COLO829 (cell line): ENCODE measurements around the gene IFIT1B.
"Not testable (repeated sequence)": the region's sequence is repeated elsewhere in the genome, so short reads cannot be mapped to it uniquely, and the experiment has no call there.

ENCODE experiments used
- DNase-seq: peaks from one replicate; pipeline ENCODE4 v3.0.0; 2012; ENCODE audit warnings: low spot score

IFIT1B gene

DNA sequence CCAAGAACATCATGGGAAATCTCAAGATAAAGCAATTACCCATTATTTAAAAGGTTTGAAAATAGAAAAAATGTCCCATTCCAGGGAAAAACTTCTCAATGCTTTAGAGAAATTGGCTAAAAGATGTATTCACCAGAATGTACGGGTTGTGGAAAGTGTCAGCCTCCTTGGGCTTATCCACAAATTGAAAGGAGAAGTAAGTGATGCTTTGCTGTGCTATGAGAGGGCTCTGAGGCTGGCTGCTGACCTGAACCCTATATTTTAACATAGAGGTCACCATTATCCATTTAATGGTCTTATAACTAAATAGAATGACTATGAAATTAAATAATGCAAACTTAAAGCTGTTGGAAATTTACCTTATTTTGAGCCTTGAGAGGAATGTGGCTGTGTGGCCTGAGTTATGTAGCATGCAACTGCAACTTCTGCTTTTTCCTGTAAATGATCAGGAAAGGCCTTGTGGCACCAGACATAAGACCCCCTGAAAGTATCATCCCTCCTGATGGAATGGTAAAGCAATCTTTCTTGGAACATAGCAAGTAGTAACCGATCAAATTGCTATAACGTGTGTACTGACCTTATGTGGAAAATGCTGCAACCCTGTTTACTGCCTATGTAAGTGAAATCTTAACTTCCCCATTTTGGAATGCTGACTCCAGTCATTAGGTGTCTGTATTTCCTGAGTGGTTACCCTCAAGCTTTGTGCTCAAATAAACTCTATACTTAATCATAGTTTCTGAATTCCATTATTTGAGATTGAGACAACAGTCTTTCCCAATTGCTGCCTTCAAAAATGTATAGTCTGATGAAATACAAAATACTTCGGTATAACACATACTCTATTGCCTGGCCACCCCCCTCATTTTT lies 6.9 kb downstream of the IFIT1B start:
- no peak for DNase-seq

DNA sequence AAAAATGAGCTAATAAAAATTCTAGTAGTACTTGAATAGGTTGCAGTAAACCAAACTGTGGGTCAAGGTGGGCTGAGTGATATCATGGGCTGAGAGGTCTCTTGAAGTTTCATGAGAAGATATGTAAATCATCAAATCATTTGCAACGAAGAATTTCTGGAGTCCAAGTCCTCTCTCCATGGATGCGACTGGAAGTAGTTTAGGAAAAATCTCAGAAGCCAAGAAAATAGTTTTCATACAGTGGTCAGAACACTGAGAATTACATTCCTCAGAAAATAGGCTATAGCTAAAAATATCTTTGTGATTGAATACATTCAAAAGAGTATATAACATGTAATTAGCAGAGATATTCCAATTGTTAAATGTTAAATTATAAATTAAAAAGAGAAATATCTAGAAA lies 10.9 kb downstream of the IFIT1B start:
- DNase-seq = no peak

DNA sequence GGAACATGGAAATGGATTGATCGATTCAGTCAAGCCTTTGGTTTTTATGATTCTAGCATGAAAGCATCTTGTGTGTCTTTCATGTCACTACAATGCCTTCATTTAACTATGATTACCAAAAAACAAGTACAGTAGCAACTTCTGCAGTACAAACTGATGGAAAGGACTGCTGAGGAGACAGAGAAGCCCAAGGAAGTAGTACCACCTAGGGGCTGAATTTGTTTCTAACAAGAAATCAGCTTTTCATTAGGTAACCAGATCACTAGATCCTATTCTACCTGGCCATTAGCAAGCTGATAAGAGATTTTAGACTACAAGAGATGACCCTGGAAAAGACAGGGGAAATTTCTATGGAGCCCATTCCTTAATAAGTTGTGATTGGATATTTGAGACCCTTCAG lies 11.4 kb downstream of the IFIT1B start:
- no peak for DNase-seq

DNA sequence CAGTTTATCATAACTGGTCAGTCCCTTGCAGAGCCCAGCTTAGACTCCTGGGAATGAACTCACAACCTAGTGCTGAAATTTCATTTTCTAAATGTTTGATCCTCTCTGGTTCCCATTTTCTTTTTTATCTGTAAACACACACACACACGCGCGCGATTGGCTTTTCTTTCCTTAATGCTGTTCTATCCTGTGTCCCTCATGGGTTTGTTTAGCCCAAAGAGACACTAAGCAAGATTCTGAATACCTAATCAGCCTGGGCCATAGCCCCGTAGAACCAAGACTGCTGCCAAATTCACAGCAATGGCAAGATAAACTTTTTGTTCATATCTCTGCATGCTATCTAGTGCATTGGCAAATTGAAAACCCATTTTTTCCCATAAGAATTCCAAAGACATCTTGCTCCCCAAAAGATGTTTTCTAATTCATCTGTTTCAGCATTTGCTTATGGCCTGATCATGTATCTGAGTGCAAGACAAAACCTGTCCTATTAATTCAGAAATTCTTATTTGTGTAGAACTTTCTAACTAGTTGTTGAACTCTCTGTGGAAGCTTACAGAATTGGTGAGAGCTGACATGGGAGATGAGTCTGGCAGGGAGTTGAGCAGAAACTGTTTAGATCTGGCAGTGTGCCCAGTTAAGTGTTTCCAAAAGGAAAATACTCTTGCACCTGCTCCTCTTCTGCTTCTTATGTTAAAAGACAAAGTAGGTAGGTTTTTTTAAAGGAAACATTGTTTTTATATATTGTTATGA lies 12.8 kb downstream of the IFIT1B start:
- DNase-seq = no peak

DNA sequence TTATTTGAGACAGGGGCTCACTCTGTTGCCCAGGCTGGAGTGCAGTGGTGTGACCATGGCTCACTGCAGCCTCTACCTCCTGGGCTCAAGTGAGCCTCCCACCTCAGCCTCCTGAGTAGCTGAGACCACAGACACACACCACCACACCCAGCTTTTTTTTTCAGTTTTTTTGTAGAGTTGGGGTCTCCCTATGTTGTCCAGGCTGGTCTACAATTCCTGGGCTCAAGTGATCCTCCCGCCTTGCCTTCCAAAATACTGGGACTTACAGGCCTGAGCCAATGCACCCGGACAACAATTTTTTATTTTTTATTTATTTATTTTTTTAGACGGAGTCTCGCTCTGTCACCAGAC lies 13.3 kb downstream of the IFIT1B start:
- not testable (repeated sequence) for DNase-seq

DNA sequence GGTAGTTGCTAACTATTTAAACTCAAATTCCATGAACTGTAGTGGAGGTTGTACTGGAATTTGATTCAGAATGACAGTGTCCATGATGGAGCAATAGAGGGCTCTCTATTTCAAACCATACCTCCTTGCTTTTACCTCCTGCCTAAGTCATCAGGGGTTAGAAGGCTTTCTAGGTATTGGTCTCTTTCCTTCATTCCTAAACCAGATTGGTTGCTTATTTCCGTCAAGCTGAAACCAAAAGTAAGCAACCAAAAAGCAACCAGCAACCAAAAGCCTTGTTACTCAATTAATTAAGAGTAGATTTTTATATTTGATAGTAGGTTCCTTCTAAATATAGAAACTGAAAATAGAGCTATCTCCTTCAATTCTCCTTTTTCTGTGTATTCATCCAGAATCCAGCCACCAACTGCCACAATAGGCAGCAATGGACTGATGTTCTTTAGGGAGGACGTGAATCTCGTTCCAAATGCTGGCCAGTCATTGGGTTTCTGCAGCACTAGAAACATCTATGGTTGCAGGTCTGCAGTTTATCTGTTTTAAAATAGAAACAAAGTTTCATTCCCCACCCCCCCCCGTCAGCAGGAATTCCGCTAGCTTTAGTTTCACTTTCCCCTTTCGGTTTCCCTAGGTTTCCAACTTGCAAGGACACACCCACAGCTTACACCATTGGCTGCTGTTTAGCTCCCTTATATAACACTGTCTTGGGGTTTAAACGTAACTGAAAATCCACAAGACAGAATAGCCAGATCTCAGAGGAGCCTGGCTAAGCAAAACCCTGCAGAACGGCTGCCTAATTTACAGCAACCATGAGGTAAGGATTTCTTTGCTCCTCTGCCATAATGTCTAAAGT lies 14.3 kb downstream of the IFIT1B start, which contains the start of gene IFIT1:
IFIT1 (plus strand) TSS at position 717 of the 850 bp plus-strand sequence; CDS start at position 807, 90 bp downstream.
- peak; percentile 71 for DNase-seq

DNA sequence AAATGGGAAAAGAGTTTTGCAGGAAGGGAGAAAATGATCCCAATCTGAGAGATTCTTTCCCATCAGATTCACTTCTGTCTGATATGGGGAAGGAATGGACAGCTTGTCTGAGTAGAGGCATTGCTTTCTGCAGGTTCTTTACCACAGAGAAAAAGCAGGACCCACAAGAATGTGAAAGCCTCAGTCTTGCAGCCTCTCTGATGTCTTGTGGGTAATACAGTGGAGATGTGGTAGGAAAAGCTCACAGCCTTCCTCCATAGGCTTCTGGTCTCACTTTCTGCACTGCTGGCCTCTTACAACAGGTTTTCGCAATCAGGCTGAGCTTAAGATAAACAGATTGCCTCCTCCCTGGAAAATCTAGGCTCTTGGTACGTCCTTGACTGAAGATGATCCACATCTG lies 15.1 kb downstream of the IFIT1B start:
- DNase-seq = no peak

DNA sequence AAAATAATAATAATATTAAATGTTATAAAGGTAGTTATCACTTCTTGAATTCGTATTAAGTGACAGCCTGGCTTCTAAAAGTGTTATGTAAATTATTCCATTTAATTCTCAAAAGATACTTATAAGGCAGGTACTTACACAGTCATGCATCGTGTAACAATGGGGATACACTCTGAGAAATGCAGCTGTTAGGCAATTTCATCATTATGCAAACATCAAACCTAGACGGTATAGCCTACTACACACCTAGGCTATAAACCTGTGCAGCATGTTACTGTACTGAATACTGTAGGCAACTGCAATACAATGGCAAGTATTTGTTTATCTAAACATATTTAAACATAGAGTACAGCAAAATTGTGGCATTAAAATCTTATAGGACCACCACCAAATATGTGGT lies 16.0 kb downstream of the IFIT1B start:
- DNase-seq = no peak

DNA sequence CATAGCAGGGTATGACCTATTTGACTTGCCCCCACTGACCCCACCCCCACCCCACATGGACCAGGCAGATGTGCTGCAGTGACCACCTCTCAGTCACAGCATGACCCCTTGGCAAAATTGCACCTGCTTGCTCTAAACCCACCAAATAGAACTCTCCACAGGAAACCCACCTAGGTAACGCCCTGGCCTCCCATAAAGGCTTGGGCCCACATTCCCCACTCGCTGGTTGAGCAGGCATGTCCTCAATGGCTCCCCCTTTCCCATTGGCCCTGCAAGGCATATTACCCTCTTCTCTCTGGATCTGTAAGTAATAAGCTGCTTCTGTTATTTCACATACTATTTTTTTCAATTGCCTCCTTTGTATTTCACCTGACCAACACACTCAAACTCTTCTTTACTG lies 17.3 kb downstream of the IFIT1B start:
- DNase-seq = no peak

DNA sequence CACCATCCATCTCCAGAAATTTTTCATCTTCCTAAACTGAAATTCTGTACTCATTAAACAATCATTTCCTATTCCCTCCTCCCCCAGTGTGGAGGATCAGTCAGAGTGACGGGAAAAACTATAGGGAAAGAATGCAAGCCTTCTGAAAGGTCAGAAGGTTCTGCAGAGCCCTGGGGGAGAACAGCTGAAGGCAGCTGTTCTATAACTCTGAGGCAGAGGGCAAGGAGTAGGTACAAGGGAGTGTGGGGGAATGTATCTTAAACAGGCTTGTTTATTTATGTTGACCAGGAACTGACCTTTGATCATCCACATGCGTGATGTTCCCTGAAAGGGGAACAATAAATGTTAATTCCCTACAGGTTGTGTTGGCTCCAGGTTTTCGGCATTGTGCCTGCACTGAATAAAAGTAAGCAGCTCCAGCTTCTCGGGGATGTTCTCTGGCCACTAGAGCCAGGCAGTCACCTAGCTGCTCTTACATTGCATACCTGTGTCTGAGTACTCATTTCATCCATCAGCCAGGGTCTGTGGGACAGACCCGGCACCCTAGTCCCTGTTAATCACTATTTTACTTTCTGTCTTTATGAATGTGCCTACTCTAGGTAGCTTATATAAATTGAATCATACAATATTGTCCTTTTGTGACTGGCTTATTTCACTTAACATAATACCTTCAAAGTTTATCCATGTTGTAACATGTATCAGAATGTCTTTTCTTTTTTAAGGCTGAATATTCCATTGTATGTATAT lies 20.3 kb downstream of the IFIT1B start:
- no peak for DNase-seq

DNA sequence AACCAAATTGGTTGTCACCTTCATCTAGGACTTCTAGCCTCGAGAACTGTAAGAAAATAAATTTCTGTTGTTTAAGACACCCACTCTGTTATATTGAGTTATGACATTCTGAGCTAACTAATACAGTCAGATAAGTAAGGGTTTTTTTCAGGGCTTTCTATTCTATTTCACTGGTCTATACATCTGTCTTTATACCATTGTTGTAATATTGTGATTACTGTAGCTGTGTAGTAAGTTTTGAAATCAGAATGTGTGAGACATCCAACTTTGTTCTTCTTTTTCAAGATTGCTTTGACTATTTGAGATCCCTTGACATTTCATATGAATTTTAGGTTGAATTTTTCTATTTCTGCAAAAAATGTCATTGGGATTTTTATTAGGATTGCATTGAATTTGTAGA lies 22.1 kb downstream of the IFIT1B start:
- no peak for DNase-seq

DNA sequence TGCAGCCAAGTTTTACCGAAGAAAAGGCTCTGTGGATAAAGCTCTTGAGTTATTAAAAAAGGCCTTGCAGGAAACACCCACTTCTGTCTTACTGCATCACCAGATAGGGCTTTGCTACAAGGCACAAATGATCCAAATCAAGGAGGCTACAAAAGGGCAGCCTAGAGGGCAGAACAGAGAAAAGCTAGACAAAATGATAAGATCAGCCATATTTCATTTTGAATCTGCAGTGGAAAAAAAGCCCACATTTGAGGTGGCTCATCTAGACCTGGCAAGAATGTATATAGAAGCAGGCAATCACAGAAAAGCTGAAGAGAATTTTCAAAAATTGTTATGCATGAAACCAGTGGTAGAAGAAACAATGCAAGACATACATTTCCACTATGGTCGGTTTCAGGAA lies 25.2 kb downstream of the IFIT1B start:
- DNase-seq = no peak

DNA sequence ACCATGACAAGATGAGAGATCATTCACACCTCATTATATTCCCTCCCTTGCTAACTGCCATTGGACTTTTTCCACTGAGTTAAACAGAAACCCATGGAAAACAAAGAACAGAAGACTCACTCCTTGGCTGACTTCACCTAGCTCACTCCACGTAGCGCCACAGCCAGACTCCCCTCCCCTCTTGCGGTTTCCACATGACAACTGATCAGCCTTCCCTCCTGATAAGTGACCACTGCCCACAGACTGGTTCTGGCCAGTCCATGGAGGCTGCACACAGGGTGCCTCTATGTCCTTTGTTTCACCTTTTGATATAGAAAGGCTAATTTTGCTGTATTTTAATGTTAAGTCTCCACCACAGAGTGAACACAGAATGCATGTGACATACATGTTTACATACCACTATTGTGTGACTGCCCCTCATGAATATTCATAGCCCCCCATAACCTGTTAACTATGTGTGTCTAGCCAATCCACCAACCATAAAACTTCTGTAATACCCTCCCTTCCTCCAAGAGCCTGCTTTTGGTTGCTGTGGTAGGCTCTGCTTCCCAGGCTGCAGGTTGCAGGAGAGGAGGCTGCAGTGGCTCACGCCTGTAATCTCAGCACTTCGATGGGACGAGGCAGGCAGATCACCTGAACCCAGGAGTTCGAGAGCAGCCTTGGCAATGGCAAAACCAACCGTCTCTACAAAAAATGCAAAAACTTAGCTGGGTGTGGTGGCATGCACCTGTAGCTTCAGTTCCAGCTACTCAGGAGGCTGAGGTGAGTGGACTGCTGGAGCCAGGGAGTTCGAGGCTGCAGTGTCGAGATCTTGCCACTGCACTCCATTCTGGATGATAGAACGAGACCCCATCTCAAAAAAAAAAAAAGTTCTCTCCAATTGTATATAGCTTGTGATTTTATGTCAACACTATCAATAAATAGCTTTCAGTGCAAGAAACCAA lies 26.5 kb downstream of the IFIT1B start:
- no peak for DNase-seq

DNA sequence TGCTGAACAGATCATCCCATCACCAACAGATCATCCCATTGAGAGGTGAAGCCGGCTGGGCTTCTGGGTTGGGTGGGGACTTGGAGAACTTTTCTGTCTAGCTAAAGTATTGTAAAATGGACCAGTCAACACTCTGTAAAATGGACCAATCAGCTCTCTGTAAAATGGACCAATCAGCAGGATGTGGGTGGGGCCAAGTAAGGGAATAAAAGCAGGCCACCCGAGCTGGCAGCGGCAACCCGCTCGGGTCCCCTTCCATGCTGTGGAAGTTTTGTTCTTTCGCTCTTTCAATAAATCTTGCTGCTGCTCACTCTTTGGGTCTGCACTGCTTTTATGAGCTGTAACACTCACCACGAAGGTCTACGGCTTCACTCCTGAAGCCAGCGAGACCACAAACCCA lies 28.3 kb downstream of the IFIT1B start:
- not testable (repeated sequence) for DNase-seq

DNA sequence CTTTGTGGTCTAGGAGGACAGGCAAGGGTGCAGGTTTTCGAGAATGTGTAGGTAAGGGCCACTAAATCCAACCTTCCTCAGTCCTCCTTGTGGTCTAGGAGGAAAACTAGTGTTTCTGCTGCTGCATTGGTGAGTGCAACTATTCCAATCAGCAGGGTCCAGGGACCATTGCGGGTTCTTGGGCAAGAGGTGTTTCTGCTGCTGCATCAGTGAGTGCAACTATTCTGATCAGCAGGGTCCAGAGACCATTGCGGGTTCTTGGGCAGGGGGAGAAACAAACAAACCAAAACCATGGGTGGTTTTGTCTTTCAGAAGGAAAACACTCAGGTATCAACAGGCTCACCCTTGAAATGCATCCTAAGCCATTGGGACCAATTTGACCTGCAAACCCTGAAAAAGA lies 29.9 kb downstream of the IFIT1B start:
- DNase-seq = not testable (repeated sequence)

DNA sequence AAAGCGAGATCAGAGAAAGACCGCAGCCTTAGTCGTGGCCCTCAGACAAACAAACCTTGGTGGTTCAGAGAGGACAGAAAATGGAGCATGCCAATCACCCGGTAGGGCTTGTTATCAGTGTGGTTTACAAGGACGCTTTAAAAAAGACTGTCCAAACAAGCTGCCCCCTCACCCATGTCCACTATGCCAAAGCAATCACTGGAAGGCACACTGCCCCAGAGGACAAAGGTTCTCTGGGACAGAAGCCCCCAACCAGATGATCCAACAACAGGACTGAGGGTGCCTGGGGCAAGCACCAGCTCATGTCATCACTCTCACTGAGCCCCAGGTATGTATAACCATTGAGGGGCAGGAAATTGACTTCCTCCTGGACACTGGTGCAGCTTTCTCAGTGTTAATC lies 31.4 kb downstream of the IFIT1B start:
- DNase-seq = not testable (repeated sequence)

DNA sequence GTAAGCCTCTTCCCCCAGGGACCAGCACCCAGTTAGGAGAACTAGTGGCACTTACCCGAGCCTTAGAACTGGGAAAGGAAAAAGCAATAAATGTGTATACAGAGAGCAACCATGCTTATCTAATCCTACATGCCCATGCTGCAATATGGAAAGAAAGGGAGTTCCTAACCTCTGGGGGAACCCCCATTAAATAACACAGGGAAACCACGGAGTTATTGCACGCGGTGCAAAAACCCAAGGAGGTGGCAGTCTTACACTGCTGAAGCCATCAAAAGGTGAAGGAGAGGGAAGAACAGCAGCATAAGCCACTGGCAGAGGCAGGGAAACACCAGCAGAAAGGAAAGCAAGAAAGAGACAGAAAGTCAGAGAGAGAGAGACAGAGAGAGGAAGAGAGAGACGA lies 32.7 kb downstream of the IFIT1B start:
- not testable (repeated sequence) for DNase-seq

DNA sequence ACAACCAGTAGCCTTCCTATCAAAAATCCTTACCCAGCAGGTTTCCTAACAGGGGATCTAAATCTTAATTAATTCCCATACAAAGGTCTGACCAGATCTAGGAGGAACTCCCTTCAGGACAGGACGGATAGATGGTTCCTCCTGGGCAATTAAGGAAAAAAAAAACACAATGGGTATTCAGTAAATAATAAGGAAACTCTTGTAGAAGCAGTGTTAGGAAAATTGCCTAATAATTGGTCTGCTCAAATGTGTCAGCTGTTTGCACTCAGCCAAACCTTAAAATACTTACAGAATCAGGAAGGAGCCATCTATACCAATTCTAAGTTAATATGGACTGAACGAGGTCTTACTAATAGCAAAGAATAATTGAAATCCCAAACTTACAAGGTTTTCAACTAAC lies 33.3 kb downstream of the IFIT1B start:
- DNase-seq = not testable (repeated sequence)

DNA sequence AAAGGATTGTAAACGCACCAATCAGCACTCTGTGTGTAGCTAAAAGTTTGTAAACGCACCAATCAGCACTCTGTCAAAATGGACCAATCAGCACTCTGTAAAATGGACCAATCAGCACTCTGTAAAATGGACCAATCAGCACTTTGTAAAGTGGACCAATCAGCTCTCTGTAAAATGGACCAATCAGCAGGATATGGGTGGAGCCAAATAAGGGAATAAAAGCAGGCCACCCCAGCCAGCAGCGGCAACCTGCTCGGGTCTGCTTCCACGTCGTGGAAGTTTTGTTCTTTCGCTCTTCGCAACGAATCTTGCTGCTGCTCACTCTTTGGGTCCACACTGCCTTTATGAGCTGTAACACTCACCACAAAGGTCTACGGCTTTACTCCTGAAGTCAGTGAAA lies 34.4 kb downstream of the IFIT1B start:
- not testable (repeated sequence) for DNase-seq

DNA sequence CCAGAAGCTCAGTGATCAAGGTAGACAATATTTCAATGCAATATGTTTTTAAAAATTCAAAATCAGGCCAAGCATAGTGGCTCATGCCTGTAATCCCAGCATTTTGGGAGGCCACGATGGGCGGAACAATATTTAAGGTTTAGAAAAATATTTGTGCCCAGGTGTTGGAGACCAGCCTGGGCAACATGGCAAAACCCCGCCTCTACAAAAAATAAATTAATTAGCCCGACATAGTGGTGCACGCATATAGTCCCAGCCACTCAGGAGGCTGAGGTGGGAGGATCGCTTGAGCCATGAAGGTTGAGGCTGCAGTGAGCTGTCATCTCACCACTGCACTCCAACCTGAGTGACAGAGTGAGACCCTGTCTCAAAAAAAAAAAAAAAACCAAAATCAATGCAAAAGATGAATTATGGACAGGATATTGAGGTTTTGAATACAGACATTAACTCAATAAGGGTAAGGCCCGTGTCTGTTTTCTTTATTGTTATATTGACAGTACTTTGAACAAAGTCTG lies 35.6 kb downstream of the IFIT1B start:
- no peak for DNase-seq
